ENCODE measurements around the gene CDKN1B.

CDKN1B gene

DNA sequence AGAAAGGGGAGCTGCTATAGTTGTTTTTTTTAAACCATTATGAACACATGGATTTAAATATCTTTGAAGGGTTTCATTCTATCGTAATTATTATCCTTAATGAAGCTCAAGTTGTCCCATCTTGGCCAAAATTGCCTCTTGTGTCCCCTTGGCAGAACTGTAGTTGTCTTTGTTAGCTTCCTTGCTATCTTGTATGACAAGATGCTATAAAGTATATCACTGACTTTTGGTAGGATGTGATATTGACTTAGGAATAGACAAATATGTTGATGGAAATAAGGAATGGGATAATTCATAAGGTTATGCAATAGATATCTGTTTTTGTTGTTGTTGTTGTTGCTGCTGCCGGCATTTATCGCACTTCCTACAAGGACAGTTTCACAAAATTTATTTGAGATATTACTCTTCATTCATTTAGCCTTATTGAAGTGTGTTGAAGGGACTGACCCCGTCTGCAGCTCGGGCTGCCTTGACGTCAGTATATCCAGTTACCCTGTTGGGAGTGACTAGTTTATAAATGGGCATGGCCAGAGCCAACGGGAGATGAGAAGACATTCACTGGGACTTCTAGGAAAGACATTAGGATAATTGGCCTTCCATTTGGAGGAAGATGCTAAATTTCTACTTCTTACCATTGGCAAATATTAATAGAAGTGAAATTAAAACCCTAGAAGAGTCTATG lies 42.2 kb downstream of the CDKN1B start:
- DNase-seq: no peak
- H3K4me1 ChIP-seq: no peaks in the 10 kb centered on the region
- H3K27me3 ChIP-seq: no peaks in the 10 kb centered on the region
- no peak overlapping the region for H3K27ac ChIP-seq
- TF ChIP-seq, protein P1, sequence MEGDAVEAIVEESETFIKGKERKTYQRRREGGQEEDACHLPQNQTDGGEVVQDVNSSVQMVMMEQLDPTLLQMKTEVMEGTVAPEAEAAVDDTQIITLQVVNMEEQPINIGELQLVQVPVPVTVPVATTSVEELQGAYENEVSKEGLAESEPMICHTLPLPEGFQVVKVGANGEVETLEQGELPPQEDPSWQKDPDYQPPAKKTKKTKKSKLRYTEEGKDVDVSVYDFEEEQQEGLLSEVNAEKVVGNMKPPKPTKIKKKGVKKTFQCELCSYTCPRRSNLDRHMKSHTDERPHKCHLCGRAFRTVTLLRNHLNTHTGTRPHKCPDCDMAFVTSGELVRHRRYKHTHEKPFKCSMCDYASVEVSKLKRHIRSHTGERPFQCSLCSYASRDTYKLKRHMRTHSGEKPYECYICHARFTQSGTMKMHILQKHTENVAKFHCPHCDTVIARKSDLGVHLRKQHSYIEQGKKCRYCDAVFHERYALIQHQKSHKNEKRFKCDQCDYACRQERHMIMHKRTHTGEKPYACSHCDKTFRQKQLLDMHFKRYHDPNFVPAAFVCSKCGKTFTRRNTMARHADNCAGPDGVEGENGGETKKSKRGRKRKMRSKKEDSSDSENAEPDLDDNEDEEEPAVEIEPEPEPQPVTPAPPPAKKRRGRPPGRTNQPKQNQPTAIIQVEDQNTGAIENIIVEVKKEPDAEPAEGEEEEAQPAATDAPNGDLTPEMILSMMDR (IDR thresholded peaks at IDR 0.05): no peak
- H3K36me3 ChIP-seq: no peaks in the 10 kb centered on the region
- intact Hi-C loops (cut with DNase I; ENCODE audit: low total_unique reads): no loop called here
- no peaks in the 10 kb centered on the region for H3K9me3 ChIP-seq
- no peak overlapping the region for H3K4me3 ChIP-seq

DNA sequence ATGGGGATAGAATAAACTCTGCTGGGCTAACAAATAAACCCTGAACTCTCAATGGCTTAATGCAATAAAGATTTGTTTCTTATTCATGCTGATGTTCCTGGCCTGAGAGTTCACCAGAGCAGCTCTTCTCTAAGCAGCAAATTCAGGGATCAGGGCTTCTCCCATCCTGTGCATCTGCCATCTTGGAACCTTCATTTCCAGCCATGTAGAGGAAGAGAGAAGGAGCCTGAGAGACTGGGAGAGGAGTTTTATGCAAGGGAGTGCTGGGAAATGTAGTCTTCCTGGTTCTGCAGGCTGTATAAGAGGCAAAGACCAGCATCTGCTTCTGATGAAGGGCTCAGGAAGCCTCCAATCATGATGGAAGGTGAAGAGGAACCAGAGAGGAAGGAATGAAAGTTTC lies 47.7 kb downstream of the CDKN1B start:
- no peaks in the 10 kb centered on the region for H3K9me3 ChIP-seq
- intact Hi-C loops (cut with DNase I; ENCODE audit: low total_unique reads): no loop called here
- H3K27ac ChIP-seq: no peak overlapping the region

DNA sequence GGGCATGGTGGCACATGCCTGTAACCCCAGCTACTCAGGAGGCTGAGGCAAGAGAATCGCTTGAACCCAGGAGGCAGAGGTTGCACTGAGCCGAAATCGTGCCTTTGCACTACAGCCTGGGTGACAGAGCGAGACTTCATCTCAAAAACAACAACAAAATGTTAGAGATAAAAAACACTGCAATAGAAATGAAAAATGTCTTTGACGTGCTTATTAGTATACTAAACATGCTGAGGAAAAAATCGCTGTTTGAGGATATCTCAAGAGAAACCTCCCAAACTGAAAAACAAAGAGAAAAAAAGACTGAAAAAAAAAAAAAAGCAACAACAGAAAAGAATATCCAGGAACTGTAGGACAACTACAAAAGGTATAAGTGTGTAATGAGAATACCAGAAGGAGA lies 53.1 kb downstream of the CDKN1B start:
- Histone ChIP-seq H3K9me3 (no peaks in the 10 kb centered on the region), H3K27ac (no peak overlapping the region), H3K4me3 (no peak overlapping the region), H3K36me3 (no peaks in the 10 kb centered on the region), H3K27me3 (no peaks in the 10 kb centered on the region), H3K4me1 (no peaks in the 10 kb centered on the region)
- intact Hi-C loops (cut with DNase I; ENCODE audit: low total_unique reads): no loop called here
- DNase-seq: no peak
- TF ChIP-seq, protein P1 (IDR thresholded peaks at IDR 0.05): no peak

More for the DNA sequence above, 47.7 kb downstream of the CDKN1B start:
- no peaks in the 10 kb centered on the region for H3K4me1 ChIP-seq
- no peaks in the 10 kb centered on the region for H3K36me3 ChIP-seq
- no peaks in the 10 kb centered on the region for H3K27me3 ChIP-seq
- DNase-seq: no peak
- H3K4me3 ChIP-seq: no peak overlapping the region
- TF ChIP-seq, protein P1 (IDR thresholded peaks at IDR 0.05): no peak
